Mesenchymal stem cell (in vitro differentiated cells and primary cell): Measurements from ENCODE around the gene LLGL2.

Source experiments
- DNase-seq: peaks from one replicate; pipeline ENCODE4 v3.0.0-alpha.2; 2013
- H2AFZ ChIP-seq: one replicate; pipeline ENCODE4 v1.6.1; 2013; ENCODE audit warnings: low read depth, mild to moderate bottlenecking, control low read depth, inconsistent platforms, low read length, moderate library complexity
- H2AK5ac ChIP-seq: 2 replicates; pipeline ENCODE4 v1.6.1; 2013; ENCODE audit warnings: low read length, moderate library complexity, mild to moderate bottlenecking, inconsistent platforms; ENCODE audit not compliant: severe bottlenecking
- H2BK120ac ChIP-seq: one replicate; pipeline ENCODE4 v1.6.1; 2013; ENCODE audit warnings: low read depth, mild to moderate bottlenecking, inconsistent platforms, low read length, moderate library complexity
- H2BK12ac ChIP-seq, 2 experiments: one replicate each; pipeline ENCODE4 v1.6.1; 2013; ENCODE audit warnings: inconsistent platforms in 2 of 2, low read length in 2 of 2, mild to moderate bottlenecking in 2 of 2, moderate library complexity in 2 of 2, control low read depth in 1 of 2
- H2BK15ac ChIP-seq: one replicate; pipeline ENCODE4 v1.6.1; 2013; ENCODE audit warnings: mild to moderate bottlenecking, low read depth, inconsistent platforms; ENCODE audit not compliant: poor library complexity, severe bottlenecking
- H2BK5ac ChIP-seq: 2 replicates; pipeline ENCODE4 v1.6.1; 2013; ENCODE audit warnings: low read depth, mild to moderate bottlenecking, low read length, control low read depth, inconsistent platforms; ENCODE audit not compliant: poor library complexity, severe bottlenecking
- H3K14ac ChIP-seq, 2 experiments: one replicate each; pipeline ENCODE4 v1.6.1; 2013; ENCODE audit warnings: inconsistent platforms in 2 of 2, low read length in 2 of 2, control low read depth in 1 of 2, mild to moderate bottlenecking in 1 of 2, moderate library complexity in 1 of 2
- H3K18ac ChIP-seq, 2 experiments: one replicate each; pipeline ENCODE4 v1.6.1; 2013; ENCODE audit warnings: inconsistent platforms in 2 of 2, low read length in 2 of 2, control low read depth in 1 of 2, low read depth in 1 of 2, mild to moderate bottlenecking in 1 of 2
- H3K23ac ChIP-seq, 2 experiments: one replicate each; pipeline ENCODE4 v1.6.1; 2013; ENCODE audit warnings: inconsistent platforms in 2 of 2, low read length in 2 of 2, mild to moderate bottlenecking in 2 of 2, moderate library complexity in 2 of 2, control low read depth in 1 of 2
- H3K27ac ChIP-seq: 2 replicates; pipeline ENCODE4 v1.5.1; 2013; ENCODE audit warnings: mild to moderate bottlenecking, moderate library complexity, low read length, control low read depth, inconsistent platforms; ENCODE audit not compliant: poor library complexity, severe bottlenecking
- H3K27me3 ChIP-seq, 2 experiments: 2 replicates each; pipeline versions ENCODE4 v1.6.1 to v1.7.0; 2013; ENCODE audit warnings: low read length in 2 of 2, mild to moderate bottlenecking in 2 of 2, moderate library complexity in 2 of 2, control low read depth in 1 of 2, inconsistent platforms in 1 of 2; ENCODE audit not compliant: control insufficient read depth in 1 of 2, insufficient read depth in 1 of 2
- H3K36me3 ChIP-seq, 2 experiments: 2 replicates each; pipeline versions ENCODE4 v1.6.1 to v1.7.0; 2013; ENCODE audit warnings: low read length in 2 of 2, control low read depth in 1 of 2, inconsistent platforms in 1 of 2, low read depth in 1 of 2, mild to moderate bottlenecking in 1 of 2; ENCODE audit not compliant: insufficient read depth in 2 of 2, control insufficient read depth in 1 of 2
- H3K4ac ChIP-seq, 2 experiments: one replicate each; pipeline ENCODE4 v1.6.1; 2013; ENCODE audit warnings: inconsistent platforms in 2 of 2, low read length in 2 of 2, mild to moderate bottlenecking in 2 of 2, moderate library complexity in 2 of 2, control low read depth in 1 of 2, low read depth in 1 of 2
- H3K4me1 ChIP-seq: 2 replicates; pipeline ENCODE4 v1.6.1; 2013; ENCODE audit warnings: low read depth, low read length, control low read depth; ENCODE audit not compliant: control insufficient read depth, insufficient read depth
- H3K4me2 ChIP-seq: 2 replicates; pipeline ENCODE4 v1.6.1; 2013; ENCODE audit warnings: low read length, mild to moderate bottlenecking, inconsistent platforms; ENCODE audit not compliant: poor library complexity, severe bottlenecking
- H3K4me3 ChIP-seq, 2 experiments: 2 replicates each; pipeline versions ENCODE4 v1.5.1 to v1.7.0; 2013; ENCODE audit warnings: low read length in 2 of 2, mild to moderate bottlenecking in 2 of 2, control low read depth in 1 of 2, low read depth in 1 of 2; ENCODE audit not compliant: insufficient read depth in 1 of 2
- H3K79me1 ChIP-seq: replicated peaks from 2 replicates; pipeline ENCODE4 v1.6.1; 2013; ENCODE audit warnings: mild to moderate bottlenecking, control low read depth, low read length, inconsistent platforms; ENCODE audit not compliant: poor library complexity, severe bottlenecking
- H3K9ac ChIP-seq: 2 replicates; pipeline ENCODE4 v1.7.0; 2013; ENCODE audit warnings: mild to moderate bottlenecking, low read length, moderate library complexity
- H3K9me3 ChIP-seq: 2 replicates; pipeline ENCODE4 v1.7.0; 2013; ENCODE audit warnings: mild to moderate bottlenecking, low read length; ENCODE audit not compliant: control insufficient read depth
- H4K8ac ChIP-seq: one replicate; pipeline ENCODE4 v1.6.1; 2013; ENCODE audit warnings: inconsistent platforms, mild to moderate bottlenecking, low read length, moderate library complexity
- H4K91ac ChIP-seq: one replicate; pipeline ENCODE4 v1.6.1; 2013; ENCODE audit warnings: mild to moderate bottlenecking, low read length, inconsistent platforms
- WGBS: methylation state at CpG from one replicate; pipeline ENCODE4 v1.1.7; 2013; ENCODE audit warnings: mixed read lengths; 5-methylcytosine and 5-hydroxymethylcytosine counted together

Gene LLGL2

GRCh38 chr17:75602644-75603043 is 77.1 kb downstream of the LLGL2 start:
- Histone ChIP-seq H3K14ac (no peak overlapping the region), H4K8ac (no peak overlapping the region), H3K4me2 (no peak overlapping the region), H3K36me3 (no peaks in the 10 kb centered on the region), H3K18ac (no peak overlapping the region), H2AK5ac (no peak overlapping the region), H4K91ac (peak overlapping the region; percentile 28), H3K4me1 (peaks cover 16% of the 10 kb centered on the region), H2BK120ac (no peak overlapping the region), H3K27ac (no peak overlapping the region), H3K4me3 (no peak overlapping the region), H2BK5ac (no peak overlapping the region), H3K4ac (no peak overlapping the region), H2BK12ac (no peak overlapping the region), H3K9ac (no peak overlapping the region), H3K27me3 (peaks cover 0 to 7% of the 10 kb centered on the region in 2 experiments), H2BK15ac (no peak overlapping the region), H3K79me1 (no peaks in the 10 kb centered on the region), H3K23ac (no peak overlapping the region), H2AFZ (no peak overlapping the region), H3K9me3 (no peaks in the 10 kb centered on the region)
- 83% methylated on average over 12 of the region's 12 CpGs for WGBS
- DNase-seq: no peak

DNA sequence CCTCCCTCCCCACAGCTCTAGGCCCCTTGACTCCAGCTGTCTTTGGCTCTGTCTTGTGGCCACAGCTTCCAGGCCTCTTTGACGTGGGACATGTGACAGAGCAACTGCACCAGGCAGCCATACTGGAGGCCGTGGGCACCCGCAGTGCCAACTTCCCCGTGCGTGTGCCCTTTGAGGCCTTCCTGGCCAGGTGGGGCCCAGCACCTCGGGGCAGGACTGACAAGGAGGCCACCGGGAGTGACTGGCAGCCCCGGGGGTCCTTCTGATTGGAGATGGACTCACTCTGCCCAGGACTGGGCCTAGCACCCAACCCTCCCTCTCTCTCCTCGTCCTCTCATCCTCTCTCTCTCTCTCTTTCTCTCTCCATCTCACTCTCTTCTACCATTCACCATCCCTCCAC is 77.6 kb downstream of the LLGL2 start:
- Histone ChIP-seq H2BK15ac (no peak overlapping the region), H3K27me3 (peaks cover 0 to 7% of the 10 kb centered on the region in 2 experiments), H3K36me3 (no peaks in the 10 kb centered on the region), H2BK120ac (no peak overlapping the region), H3K79me1 (no peaks in the 10 kb centered on the region), H3K23ac (no peak overlapping the region), H3K4me1 (peaks cover 16% of the 10 kb centered on the region), H3K9ac (no peak overlapping the region), H3K4me3 (no peak overlapping the region), H4K8ac (no peak overlapping the region), H3K27ac (no peak overlapping the region), H3K14ac (no peak overlapping the region), H2BK5ac (no peak overlapping the region), H3K18ac (no peak overlapping the region), H2AFZ (no peak overlapping the region), H3K9me3 (no peaks in the 10 kb centered on the region), H4K91ac (no peak overlapping the region), H3K4ac (no peak overlapping the region), H2BK12ac (no peak overlapping the region), H3K4me2 (no peak overlapping the region), H2AK5ac (no peak overlapping the region)
- WGBS: 82% methylated on average over 9 of the region's 9 CpGs
- DNase-seq: no peak

DNA sequence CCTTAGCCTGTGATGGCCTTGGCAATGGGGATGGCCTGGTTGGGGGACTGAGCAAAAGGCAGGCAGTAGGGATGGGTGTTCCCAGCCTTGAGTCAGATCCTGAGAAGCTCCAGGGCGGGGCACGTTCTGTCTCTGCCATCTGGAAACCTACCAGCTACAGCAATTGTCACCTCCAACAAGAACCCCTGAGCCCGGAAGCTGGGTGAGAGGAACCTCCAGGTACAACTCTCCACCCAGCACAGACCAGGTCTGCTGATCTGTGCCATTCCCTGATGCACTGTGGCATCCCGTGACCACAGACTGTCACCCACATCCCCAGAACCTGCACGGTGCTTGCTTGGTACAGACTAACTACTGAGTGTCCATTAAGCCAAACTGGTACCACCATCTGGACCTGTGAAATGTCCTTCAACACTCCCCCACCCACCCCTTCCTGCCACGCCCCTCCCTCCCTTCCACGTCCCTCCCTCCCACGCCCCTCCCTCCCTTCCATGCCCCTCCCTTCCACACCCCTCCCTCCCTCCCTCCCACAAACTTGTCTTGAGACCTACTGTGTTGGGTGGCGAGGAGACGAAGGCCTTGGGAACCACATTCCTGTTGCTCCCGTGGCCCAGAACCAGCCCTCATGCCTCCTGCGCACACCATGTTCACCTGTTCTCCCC is 78.7 kb downstream of the LLGL2 start:
- H3K4me1 ChIP-seq: peaks cover 16% of the 10 kb centered on the region
- H2AK5ac ChIP-seq: no peak overlapping the region
- H3K79me1 ChIP-seq: no peaks in the 10 kb centered on the region
- H3K14ac ChIP-seq: no peak overlapping the region
- no peaks in the 10 kb centered on the region for H3K9me3 ChIP-seq
- peaks cover 0 to 7% of the 10 kb centered on the region in 2 experiments for H3K27me3 ChIP-seq
- H2BK5ac ChIP-seq: no peak overlapping the region
- no peak overlapping the region for H3K4me2 ChIP-seq
- DNase-seq: no peak
- no peak overlapping the region for H2AFZ ChIP-seq
- WGBS: 87% methylated on average over 10 of the region's 12 CpGs
- no peaks in the 10 kb centered on the region for H3K36me3 ChIP-seq
- H3K9ac ChIP-seq: no peak overlapping the region
- no peak overlapping the region for H2BK120ac ChIP-seq
- H4K8ac ChIP-seq: no peak overlapping the region
- no peak overlapping the region for H3K18ac ChIP-seq
- H3K4me3 ChIP-seq: no peak overlapping the region
- H4K91ac ChIP-seq: no peak overlapping the region
- no peak overlapping the region for H3K4ac ChIP-seq
- H3K27ac ChIP-seq: no peak overlapping the region
- H2BK15ac ChIP-seq: no peak overlapping the region
- no peak overlapping the region for H3K23ac ChIP-seq
- H2BK12ac ChIP-seq: no peak overlapping the region

- no peak overlapping the region for H4K8ac ChIP-seq
- H3K79me1 ChIP-seq: no peaks in the 10 kb centered on the region
- H3K36me3 ChIP-seq: no peaks in the 10 kb centered on the region
- H2BK12ac ChIP-seq: no peak overlapping the region
- no peaks in the 10 kb centered on the region for H3K9me3 ChIP-seq
- no peak overlapping the region for H3K23ac ChIP-seq
- no peak overlapping the region for H3K4ac ChIP-seq
- no peak overlapping the region for H2AFZ ChIP-seq
- H4K91ac ChIP-seq: no peak overlapping the region
- peaks cover 0 to 7% of the 10 kb centered on the region in 2 experiments for H3K27me3 ChIP-seq
- no peak overlapping the region for H2BK15ac ChIP-seq
- no peak overlapping the region for H3K27ac ChIP-seq
- no peak overlapping the region for H3K14ac ChIP-seq
- 87% methylated on average over 16 of the region's 16 CpGs for WGBS
- H3K4me2 ChIP-seq: no peak overlapping the region
- peaks cover 15% of the 10 kb centered on the region for H3K4me1 ChIP-seq
- H3K4me3 ChIP-seq: no peak overlapping the region
- H2BK5ac ChIP-seq: no peak overlapping the region
- no peak for DNase-seq
- H3K18ac ChIP-seq: no peak overlapping the region
- no peak overlapping the region for H2AK5ac ChIP-seq
- no peak overlapping the region for H2BK120ac ChIP-seq
- H3K9ac ChIP-seq: no peak overlapping the region
Observed at GRCh38 chr17:75605790-75606189, 80.3 kb downstream of the LLGL2 start.
